ENCODE data around the gene SPO11.

SPO11 gene

GRCh38 chr20:57392512-57393271 is 63.1 kb downstream of the SPO11 start:
- DNase-seq = peak; percentile 87 to 89

Data from CD4-positive, alpha-beta T cell treated with Interleukin-1 beta for 1 hour (primary cell).